Measurements from ENCODE around the gene PADI4.
"Not testable (repeated sequence)": the region's sequence is repeated elsewhere in the genome, so short reads cannot be mapped to it uniquely, and the experiment has no call there.

PADI4 gene

DNA sequence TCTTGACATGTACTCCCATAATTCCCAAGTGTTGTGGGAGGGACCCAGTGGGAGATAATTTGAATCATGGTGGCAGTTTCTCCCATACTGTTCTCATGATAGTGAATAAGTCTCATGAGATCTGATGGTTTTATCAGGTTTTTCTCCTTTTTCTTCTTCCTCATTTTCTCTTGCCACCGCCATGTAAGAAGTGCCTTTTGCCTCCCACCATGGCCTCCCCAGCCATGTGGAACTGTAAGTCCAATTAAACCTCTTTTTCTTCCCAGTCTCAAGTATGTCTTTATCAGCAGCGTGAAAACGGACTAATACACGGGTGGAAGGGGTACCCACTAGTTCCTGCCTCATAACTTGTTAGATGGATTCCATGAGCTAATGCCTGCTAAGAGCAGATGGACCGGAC, 37.5 kb downstream of the PADI4 start:
- H3K4me3 ChIP-seq (ENCODE audit: low read length); H3K9ac ChIP-seq (ENCODE audit: low read depth, low read length); H3K9me3 ChIP-seq (ENCODE audit: insufficient read depth, low read depth, low read length); H3K4me1 ChIP-seq (ENCODE audit: insufficient read depth, low read length); H3K27ac ChIP-seq (ENCODE audit: low read length); H3K36me3 ChIP-seq (ENCODE audit: insufficient read depth, low read depth, low read length); H3K27me3 ChIP-seq (ENCODE audit: insufficient read depth, low read length): not testable (repeated sequence)

DNA sequence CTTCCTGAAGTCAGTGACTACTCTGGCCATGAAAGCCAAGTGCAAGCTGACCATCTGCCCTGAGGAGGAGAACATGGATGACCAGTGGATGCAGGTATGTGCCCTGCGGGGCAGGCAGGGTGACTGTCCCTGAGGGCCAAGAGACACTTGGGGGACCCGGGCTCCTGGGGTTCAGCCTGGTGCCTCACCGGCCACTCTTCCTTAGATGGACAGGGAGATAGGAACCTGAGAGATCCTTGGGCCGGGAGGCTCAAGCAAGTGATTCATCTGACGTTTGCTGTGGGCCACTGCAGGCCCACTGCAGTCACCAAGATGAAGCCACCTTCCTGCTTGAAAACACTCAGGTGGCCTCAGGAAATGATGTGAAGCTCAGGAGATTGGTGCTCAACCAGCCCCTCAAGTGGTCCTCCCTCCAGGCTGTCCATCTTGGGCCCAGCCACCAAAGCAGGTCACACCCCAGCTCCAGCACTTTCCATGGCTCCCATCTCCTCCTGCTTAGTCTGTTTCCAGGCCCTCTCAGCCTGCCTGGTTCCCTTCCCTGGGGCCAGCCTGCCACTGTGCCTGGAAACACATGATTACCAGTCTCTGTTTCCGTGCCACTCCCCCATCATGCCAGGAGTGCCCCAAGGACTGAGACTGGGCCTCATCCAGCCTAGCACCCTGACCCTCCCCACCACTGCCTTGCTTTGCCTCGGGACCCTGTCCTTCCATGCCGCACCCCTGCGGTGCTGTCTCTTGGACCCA, 38.2 kb downstream of the PADI4 start:
- Histone ChIP-seq H3K36me3 (ENCODE audit: insufficient read depth, low read depth, low read length) (no peaks in the 10 kb centered on the region), H3K9me3 (ENCODE audit: insufficient read depth, low read depth, low read length) (no peaks in the 10 kb centered on the region), H3K27me3 (ENCODE audit: insufficient read depth, low read length) (no peaks in the 10 kb centered on the region), H3K27ac (ENCODE audit: low read length) (no peak overlapping the region), H3K4me1 (ENCODE audit: insufficient read depth, low read length) (no peaks in the 10 kb centered on the region), H3K4me3 (ENCODE audit: low read length) (no peak overlapping the region), H3K9ac (ENCODE audit: low read depth, low read length) (no peak overlapping the region)

DNA sequence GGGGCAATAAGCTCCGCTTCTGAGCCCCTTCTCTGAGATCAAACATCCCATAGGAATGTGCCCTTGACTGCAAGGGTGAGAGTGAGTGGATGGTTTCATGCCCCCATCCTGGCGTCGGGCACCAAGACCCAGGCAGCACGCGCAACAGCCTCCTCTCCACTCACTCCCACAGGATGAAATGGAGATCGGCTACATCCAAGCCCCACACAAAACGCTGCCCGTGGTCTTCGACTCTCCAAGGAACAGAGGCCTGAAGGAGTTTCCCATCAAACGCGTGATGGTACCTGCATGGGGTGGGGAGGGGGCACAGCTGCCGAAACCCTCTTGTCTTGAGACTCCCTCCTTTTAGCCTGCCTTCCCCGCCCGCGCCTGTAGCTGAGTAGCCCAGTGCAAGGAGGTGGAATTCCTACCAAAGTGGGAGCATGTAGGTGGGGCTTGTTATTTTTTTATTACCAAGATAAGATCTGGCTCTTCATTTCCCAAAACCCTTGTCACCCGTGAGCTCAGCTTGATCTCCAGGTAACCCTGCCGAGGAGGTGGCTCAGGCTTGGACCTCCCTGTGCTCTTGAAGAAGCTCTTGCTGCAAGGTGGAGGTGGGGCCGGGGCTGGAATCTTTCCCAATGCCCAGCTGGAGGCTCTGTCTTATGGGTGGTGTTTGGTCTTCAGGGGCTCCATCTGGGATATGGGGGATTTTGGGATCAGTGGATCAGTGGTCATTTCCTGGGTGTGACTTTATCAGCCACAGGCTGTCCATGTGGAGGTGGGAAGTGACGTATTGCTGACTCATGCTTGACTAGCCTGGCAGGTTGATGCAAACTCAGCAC, 40.0 kb downstream of the PADI4 start:
- Histone ChIP-seq H3K9me3 (ENCODE audit: insufficient read depth, low read depth, low read length) (no peaks in the 10 kb centered on the region), H3K27ac (ENCODE audit: low read length) (no peak overlapping the region), H3K4me1 (ENCODE audit: insufficient read depth, low read length) (no peaks in the 10 kb centered on the region), H3K27me3 (ENCODE audit: insufficient read depth, low read length) (no peaks in the 10 kb centered on the region; the same call in 1 of the 2 replicates), H3K4me3 (ENCODE audit: low read length) (no peak overlapping the region), H3K9ac (ENCODE audit: low read depth, low read length) (no peak overlapping the region), H3K36me3 (ENCODE audit: insufficient read depth, low read depth, low read length) (no peaks in the 10 kb centered on the region)

DNA sequence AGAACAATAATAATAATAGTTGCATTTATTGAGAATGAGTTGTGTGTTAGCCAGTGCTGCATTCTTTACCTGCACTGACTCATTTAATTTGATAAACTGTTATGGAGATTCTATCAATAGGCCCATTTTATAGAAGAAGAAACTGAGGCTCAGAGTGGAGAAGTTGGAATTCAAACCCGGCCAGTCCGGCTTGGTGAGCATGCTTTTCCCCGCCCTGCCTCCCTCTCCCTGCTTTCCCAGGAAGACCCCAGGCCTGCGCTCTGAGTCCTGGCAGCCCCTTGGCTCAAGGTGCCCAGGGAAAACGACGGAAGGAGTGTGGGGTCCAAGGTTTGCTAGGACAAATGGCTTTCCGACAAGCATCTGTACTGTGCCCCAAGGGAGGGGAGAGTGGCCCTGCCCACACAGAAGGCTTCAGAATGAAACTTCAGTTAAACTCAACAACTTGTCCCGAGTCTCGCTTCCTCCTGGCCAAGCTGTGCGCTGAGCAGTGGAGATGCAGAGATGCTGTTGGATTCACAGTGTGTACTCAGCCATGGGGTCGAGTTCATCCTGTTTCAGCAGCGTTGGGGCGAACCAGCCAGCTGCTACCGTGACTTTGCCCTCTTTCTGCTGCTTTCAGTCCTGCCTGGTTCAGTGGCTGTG, 40.7 kb downstream of the PADI4 start:
- no peak overlapping the region for H3K27ac ChIP-seq (ENCODE audit: low read length)
- H3K4me3 ChIP-seq (ENCODE audit: low read length) = no peak overlapping the region
- H3K9me3 ChIP-seq (ENCODE audit: insufficient read depth, low read depth, low read length) = no peaks in the 10 kb centered on the region
- no peak overlapping the region for H3K9ac ChIP-seq (ENCODE audit: low read depth, low read length)
- H3K4me1 ChIP-seq (ENCODE audit: insufficient read depth, low read length) = no peaks in the 10 kb centered on the region
- no peaks in the 10 kb centered on the region for H3K36me3 ChIP-seq (ENCODE audit: insufficient read depth, low read depth, low read length)
- no peaks in the 10 kb centered on the region; the same call in 1 of the 2 replicates for H3K27me3 ChIP-seq (ENCODE audit: insufficient read depth, low read length)

DNA sequence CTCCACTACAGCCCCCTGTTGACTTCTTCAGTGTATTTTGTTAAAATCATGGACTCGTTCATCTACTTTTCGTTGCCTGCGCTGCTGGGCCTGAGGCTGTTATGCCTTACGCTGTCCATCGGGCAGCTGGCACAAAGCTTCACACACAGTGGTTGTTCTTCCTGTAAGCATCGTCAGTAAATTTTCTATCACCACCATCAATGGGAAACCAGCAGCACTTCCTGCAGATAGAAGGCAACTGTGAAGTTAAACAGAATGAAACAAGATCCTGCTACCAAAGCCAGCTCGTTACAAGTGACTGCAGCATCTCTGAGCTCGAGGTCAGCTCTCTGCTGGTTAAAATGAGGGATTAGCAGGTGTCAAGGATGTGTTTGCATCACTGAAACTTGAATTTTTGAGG, 42.1 kb downstream of the PADI4 start:
- no peaks in the 10 kb centered on the region; the same call in 1 of the 2 replicates for H3K27me3 ChIP-seq (ENCODE audit: insufficient read depth, low read length)
- no peak overlapping the region for H3K27ac ChIP-seq (ENCODE audit: low read length)
- H3K9me3 ChIP-seq (ENCODE audit: insufficient read depth, low read depth, low read length) = no peaks in the 10 kb centered on the region
- H3K36me3 ChIP-seq (ENCODE audit: insufficient read depth, low read depth, low read length) = no peaks in the 10 kb centered on the region
- H3K4me3 ChIP-seq (ENCODE audit: low read length) = no peak overlapping the region
- no peak overlapping the region for H3K9ac ChIP-seq (ENCODE audit: low read depth, low read length)
- H3K4me1 ChIP-seq (ENCODE audit: insufficient read depth, low read length) = no peaks in the 10 kb centered on the region

DNA sequence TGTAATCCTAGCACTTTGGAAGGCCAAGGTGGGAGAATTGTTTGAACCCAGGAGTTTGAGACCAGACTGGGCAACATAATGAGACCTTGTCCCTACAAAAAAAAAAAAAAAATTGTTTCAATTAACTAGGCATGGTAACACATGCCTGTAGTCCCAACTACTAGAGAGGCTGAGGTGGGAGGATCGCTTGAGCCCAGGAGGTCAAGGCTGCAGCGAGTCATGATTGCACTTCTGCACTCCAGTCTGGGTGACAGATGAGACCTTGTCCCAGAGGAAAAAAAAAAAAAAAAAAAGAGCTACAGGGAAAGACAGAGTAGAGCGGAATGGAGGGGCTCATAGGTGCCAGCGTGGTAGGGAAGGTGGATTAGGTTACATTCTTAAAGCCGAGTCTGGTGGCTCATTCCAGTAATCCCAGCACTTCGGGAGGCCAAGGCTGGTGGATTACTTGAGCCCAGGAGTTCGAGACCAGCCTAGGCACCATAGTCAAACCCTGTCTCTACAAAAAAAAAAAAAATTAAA, 43.0 kb downstream of the PADI4 start:
- Histone ChIP-seq H3K4me1 (ENCODE audit: insufficient read depth, low read length) (no peaks in the 10 kb centered on the region), H3K9ac (ENCODE audit: low read depth, low read length) (no peak overlapping the region), H3K4me3 (ENCODE audit: low read length) (no peak overlapping the region), H3K36me3 (ENCODE audit: insufficient read depth, low read depth, low read length) (no peaks in the 10 kb centered on the region), H3K27me3 (ENCODE audit: insufficient read depth, low read length) (no peaks in the 10 kb centered on the region; the same call in 1 of the 2 replicates), H3K27ac (ENCODE audit: low read length) (no peak overlapping the region), H3K9me3 (ENCODE audit: insufficient read depth, low read depth, low read length) (no peaks in the 10 kb centered on the region)

DNA sequence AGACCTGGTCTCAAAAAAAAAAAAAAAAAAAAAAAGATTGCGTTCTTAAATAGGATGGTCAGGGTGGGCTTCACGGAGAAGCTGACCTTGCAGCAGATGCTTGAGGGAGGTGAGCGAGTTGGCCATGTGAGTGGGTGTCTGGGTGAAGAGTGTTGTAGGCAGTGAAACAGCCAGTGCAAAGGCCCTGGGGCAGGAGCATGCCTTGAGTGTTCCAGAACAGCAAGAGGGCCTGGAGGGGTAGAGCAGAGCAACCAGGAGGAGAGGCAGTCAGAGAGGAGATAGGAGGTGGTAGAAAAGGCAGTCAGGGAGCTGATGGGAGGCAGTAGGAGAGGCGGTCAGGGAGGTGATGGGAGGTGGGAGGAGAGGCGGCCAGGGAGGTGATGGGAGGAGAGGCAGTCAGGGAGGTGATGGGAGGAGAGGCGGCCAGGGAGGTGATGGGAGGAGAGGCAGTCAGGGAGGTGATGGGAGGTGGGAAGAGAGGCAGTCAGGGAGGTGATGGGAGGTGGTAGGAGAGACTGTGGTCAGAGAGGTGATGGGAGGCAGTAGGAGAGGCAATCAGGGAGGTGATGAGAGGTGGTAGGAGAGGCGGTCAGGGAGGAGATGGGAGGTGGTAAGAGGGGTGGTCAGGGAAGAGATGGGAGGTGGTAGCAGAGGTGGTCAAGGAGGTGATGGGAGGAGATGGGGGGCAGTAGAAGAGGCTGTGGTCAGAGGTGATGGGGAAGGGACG, 43.8 kb downstream of the PADI4 start:
- H3K36me3 ChIP-seq (ENCODE audit: insufficient read depth, low read depth, low read length) = no peaks in the 10 kb centered on the region
- H3K9ac ChIP-seq (ENCODE audit: low read depth, low read length) = no peak overlapping the region
- no peak overlapping the region for H3K27ac ChIP-seq (ENCODE audit: low read length)
- no peaks in the 10 kb centered on the region for H3K9me3 ChIP-seq (ENCODE audit: insufficient read depth, low read depth, low read length)
- no peaks in the 10 kb centered on the region; the same call in 1 of the 2 replicates for H3K27me3 ChIP-seq (ENCODE audit: insufficient read depth, low read length)
- H3K4me3 ChIP-seq (ENCODE audit: low read length) = no peak overlapping the region
- no peaks in the 10 kb centered on the region for H3K4me1 ChIP-seq (ENCODE audit: insufficient read depth, low read length)

DNA sequence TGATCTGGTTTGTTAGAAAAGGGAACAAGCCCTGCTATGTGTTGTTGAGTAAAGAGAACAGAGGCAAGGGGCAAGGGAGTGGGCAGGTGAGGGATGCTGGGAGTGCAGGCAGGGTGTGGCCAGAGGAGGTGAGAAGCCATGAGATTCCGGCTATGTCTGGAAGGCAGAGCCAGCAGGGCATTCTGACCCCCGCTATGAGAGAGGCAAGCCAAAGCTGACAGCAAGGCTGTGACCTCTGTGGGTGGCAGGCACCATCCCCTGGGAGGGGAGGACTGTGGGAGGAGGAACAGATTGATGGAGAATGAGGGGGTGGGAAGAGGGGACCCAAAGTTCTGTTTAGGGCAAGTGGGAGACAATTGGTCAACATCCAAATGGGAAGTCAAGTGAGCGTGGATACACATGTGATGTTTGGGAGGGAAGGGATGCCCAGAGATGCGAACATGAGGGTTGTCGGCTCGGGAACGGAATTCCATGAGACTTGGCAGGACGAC, 44.5 kb downstream of the PADI4 start:
- Histone ChIP-seq H3K4me1 (ENCODE audit: insufficient read depth, low read length) (no peaks in the 10 kb centered on the region), H3K4me3 (ENCODE audit: low read length) (no peak overlapping the region), H3K9me3 (ENCODE audit: insufficient read depth, low read depth, low read length) (no peaks in the 10 kb centered on the region), H3K36me3 (ENCODE audit: insufficient read depth, low read depth, low read length) (no peaks in the 10 kb centered on the region), H3K27ac (ENCODE audit: low read length) (no peak overlapping the region), H3K9ac (ENCODE audit: low read depth, low read length) (no peak overlapping the region), H3K27me3 (ENCODE audit: insufficient read depth, low read length) (no peaks in the 10 kb centered on the region; the same call in 1 of the 2 replicates)

DNA sequence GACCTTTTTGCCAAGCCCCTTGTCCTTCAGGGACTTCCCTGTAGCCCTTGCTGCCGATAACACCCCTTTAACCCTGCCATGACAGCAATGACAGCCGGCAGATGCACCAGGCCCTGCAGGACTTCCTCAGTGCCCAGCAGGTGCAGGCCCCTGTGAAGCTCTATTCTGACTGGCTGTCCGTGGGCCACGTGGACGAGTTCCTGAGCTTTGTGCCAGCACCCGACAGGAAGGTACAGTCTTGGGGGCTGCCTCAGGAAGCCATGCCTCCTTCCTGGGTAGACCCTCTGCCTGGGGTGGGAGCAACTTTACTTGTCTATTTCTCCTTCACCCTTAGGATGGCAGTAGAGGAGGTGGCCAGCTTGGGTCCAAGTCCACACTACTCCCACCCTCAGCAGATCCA, 47.9 kb downstream of the PADI4 start:
- H3K9ac ChIP-seq (ENCODE audit: low read depth, low read length) = no peak overlapping the region
- no peaks in the 10 kb centered on the region; the same call in 1 of the 2 replicates for H3K27me3 ChIP-seq (ENCODE audit: insufficient read depth, low read length)
- no peaks in the 10 kb centered on the region for H3K4me1 ChIP-seq (ENCODE audit: insufficient read depth, low read length)
- H3K4me3 ChIP-seq (ENCODE audit: low read length) = no peak overlapping the region
- no peak overlapping the region for H3K27ac ChIP-seq (ENCODE audit: low read length)
- no peaks in the 10 kb centered on the region for H3K36me3 ChIP-seq (ENCODE audit: insufficient read depth, low read depth, low read length)
- H3K9me3 ChIP-seq (ENCODE audit: insufficient read depth, low read depth, low read length) = no peaks in the 10 kb centered on the region

DNA sequence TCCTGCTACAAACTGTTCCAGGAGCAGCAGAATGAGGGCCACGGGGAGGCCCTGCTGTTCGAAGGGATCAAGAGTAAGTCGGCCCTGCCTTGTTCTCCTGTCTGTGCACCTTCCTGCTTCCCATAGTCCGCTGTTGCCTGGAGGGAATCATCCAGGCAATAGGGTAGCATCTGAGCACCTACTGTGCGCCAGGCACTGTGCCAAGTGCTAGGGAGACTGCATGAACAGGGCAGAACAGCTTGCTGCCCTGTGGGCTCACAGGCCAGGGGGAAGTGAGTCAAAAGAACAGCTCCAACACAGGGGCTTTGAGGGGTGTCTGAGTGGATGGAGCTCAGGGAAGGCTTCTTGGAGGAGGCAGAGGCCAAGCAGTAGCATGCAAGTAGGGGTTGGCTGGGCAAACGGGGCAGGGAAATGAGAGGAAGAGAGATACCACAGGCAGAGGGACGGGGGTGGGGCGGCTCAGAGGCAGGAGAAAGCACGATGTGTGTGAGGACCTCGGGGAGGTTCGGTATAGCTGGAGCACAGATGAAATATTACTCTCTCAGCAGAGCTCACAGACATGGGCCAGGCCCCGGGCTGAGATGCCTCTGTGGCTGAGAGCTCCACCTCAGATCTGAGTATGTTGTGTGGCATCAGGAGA, 48.5 kb downstream of the PADI4 start:
- H3K4me3 ChIP-seq (ENCODE audit: low read length) = no peak overlapping the region
- H3K27me3 ChIP-seq (ENCODE audit: insufficient read depth, low read length) = no peaks in the 10 kb centered on the region; the same call in 1 of the 2 replicates
- H3K4me1 ChIP-seq (ENCODE audit: insufficient read depth, low read length) = no peaks in the 10 kb centered on the region
- H3K9ac ChIP-seq (ENCODE audit: low read depth, low read length) = no peak overlapping the region
- no peaks in the 10 kb centered on the region for H3K36me3 ChIP-seq (ENCODE audit: insufficient read depth, low read depth, low read length)
- H3K9me3 ChIP-seq (ENCODE audit: insufficient read depth, low read depth, low read length) = no peaks in the 10 kb centered on the region
- H3K27ac ChIP-seq (ENCODE audit: low read length) = no peak overlapping the region

DNA sequence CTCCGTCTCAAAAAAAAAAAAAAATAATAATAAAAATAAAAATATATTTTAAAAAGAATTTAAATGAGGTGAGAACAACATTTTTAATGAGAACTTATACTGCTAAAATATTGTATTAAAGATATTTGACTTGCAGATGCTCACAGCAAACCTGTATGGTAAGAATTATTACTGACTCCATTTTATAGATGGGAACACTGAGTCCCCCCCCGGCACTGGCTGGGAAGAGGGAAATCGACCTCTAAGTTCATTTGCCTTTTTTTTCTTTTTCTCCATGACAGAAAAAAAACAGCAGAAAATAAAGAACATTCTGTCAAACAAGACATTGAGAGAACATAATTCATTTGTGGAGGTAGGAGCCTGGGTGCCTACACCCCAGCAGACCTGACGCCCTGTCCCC, 50.6 kb downstream of the PADI4 start:
- H3K4me3 ChIP-seq (ENCODE audit: low read length) = no peak overlapping the region
- no peak overlapping the region for H3K9ac ChIP-seq (ENCODE audit: low read depth, low read length)
- H3K27me3 ChIP-seq (ENCODE audit: insufficient read depth, low read length) = no peaks in the 10 kb centered on the region
- H3K36me3 ChIP-seq (ENCODE audit: insufficient read depth, low read depth, low read length) = no peaks in the 10 kb centered on the region
- no peaks in the 10 kb centered on the region for H3K4me1 ChIP-seq (ENCODE audit: insufficient read depth, low read length)
- no peak overlapping the region for H3K27ac ChIP-seq (ENCODE audit: low read length)
- H3K9me3 ChIP-seq (ENCODE audit: insufficient read depth, low read depth, low read length) = no peaks in the 10 kb centered on the region

All from iPS-20b (cell line).